H1 (cell line): Measurements from ENCODE around the gene NDRG4. TPM values are rescaled to one million over a fixed set of nuclear protein-coding genes. Genes with fewer than 3 reads are reported as not detected.

ENCODE experiments used
- CTCF ChIA-PET: fragments of 300-600 bp; sonication (Branson Sonifier 250); formaldehyde crosslinking; loops from one replicate; lab custom pipeline; 2021; ENCODE audit not compliant: partially characterized antibody; lab: Charles Lee
- POLR2A ChIA-PET: fragments of 300-600 bp; sonication (Branson Sonifier 250); formaldehyde crosslinking; loops from one replicate; lab custom pipeline; 2021; ENCODE audit warnings: inconsistent platforms; ENCODE audit not compliant: partially characterized antibody; lab: Charles Lee
- DNase-seq, 2 experiments: peaks; one replicate each; pipeline versions ENCODE4 v3.0.0 to v3.0.0-alpha.2; 2010 to 2022; ENCODE audit warnings: low spot score in 2 of 2, low read depth in 1 of 2, mixed read lengths in 1 of 2
- FAIRE-seq: peaks from 2 replicates; lab custom pipeline; 2011; peaks lifted over from hg19 to GRCh38; lab: Jason Lieb, UNC
- H2AFZ ChIP-seq: 2 replicates; pipeline ENCODE4 v1.8.1; 2012; ENCODE audit warnings: low read length, inconsistent platforms
- H2AK5ac ChIP-seq: 2 replicates; pipeline ENCODE4 v1.6.1; 2013; ENCODE audit warnings: low read depth, low read length
- H2BK120ac ChIP-seq: replicated peaks from 2 replicates; pipeline ENCODE3; 2013; ENCODE audit warnings: low read depth, low read length, inconsistent platforms
- H2BK12ac ChIP-seq: 2 replicates; pipeline ENCODE4 v1.6.1; 2013; ENCODE audit warnings: low read depth, low read length
- H2BK15ac ChIP-seq: 2 replicates; pipeline ENCODE4 v1.6.1; 2013; ENCODE audit warnings: low read length
- H2BK20ac ChIP-seq: 2 replicates; pipeline ENCODE4 v1.6.1; 2013; ENCODE audit warnings: low read length
- H2BK5ac ChIP-seq: 2 replicates; pipeline ENCODE4 v1.6.1; 2013; ENCODE audit warnings: low read depth, low read length
- H3K14ac ChIP-seq: 2 replicates; pipeline ENCODE4 v1.6.1; 2013; ENCODE audit warnings: inconsistent platforms; ENCODE audit not compliant: insufficient read length
- H3K18ac ChIP-seq: 2 replicates; pipeline ENCODE4 v1.6.1; 2013; ENCODE audit warnings: low read length; ENCODE audit errors: extremely low read depth
- H3K23ac ChIP-seq: 2 replicates; pipeline ENCODE4 v1.6.1; 2013; ENCODE audit warnings: inconsistent platforms; ENCODE audit not compliant: insufficient read length
- H3K23me2 ChIP-seq: 2 replicates; pipeline ENCODE4 v1.6.1; 2013; ENCODE audit warnings: low read depth, low read length
- H3K27ac ChIP-seq: 2 replicates; pipeline ENCODE4 v1.6.1; 2011; ENCODE audit warnings: low read depth, low read length, inconsistent platforms
- H3K27me3 ChIP-seq, 4 experiments: replicated peaks in 1 of 4; 1 replicate in 1 of 4; 2 replicates in 3 of 4; pipeline versions ENCODE4 v1.6.1 to v1.8.1; 2011 to 2013; ENCODE audit warnings: low read length in 3 of 4, mild to moderate bottlenecking in 3 of 4, inconsistent platforms in 2 of 4, mixed read lengths in 2 of 4, moderate library complexity in 1 of 4; ENCODE audit not compliant: control insufficient read depth in 3 of 4, insufficient read depth in 3 of 4; ENCODE audit errors: extremely low read depth in 1 of 4
- H3K36me3 ChIP-seq, 4 experiments: 2 replicates each; pipeline versions ENCODE4 v1.6.1 to v1.8.1; 2011 to 2013; ENCODE audit warnings: mild to moderate bottlenecking in 4 of 4, low read length in 3 of 4, moderate library complexity in 2 of 4, control low read depth in 1 of 4, inconsistent platforms in 1 of 4; ENCODE audit not compliant: insufficient read depth in 4 of 4, control insufficient read depth in 2 of 4
- H3K4ac ChIP-seq: replicated peaks from 2 replicates; pipeline ENCODE3; 2013; ENCODE audit warnings: low read length, low read depth, mixed read lengths, inconsistent platforms; ENCODE audit not compliant: insufficient read length
- H3K4me1 ChIP-seq, 4 experiments: replicated peaks in 1 of 4; 1 replicate in 1 of 4; 2 replicates in 3 of 4; pipeline versions ENCODE4 v1.6.1 to v1.8.1; 2011 to 2013; ENCODE audit warnings: low read length in 3 of 4, inconsistent platforms in 2 of 4, mixed read lengths in 1 of 4; ENCODE audit not compliant: insufficient read depth in 4 of 4, control insufficient read depth in 3 of 4
- H3K4me2 ChIP-seq, 2 experiments: 2 replicates each; pipeline versions ENCODE4 v1.6.1 to v1.8.1; 2011 to 2013; ENCODE audit warnings: low read depth in 2 of 2, low read length in 2 of 2, control low read depth in 1 of 2, inconsistent platforms in 1 of 2, mild to moderate bottlenecking in 1 of 2; ENCODE audit not compliant: insufficient read depth in 1 of 2
- H3K4me3 ChIP-seq, 4 experiments: fragments of 200-600, 300-600 bp in 1 of 4; sonication (generic), shearing (Covaris generic), sonication (Bioruptor Twin) in 1 of 4; 2 replicates each; pipeline versions ENCODE4 v1.5.1 to v1.8.1; 2011 to 2016; ENCODE audit warnings: low read length in 4 of 4, low read depth in 3 of 4, control low read depth in 2 of 4, inconsistent platforms in 2 of 4, mild to moderate bottlenecking in 2 of 4, mixed read lengths in 1 of 4, moderate library complexity in 1 of 4; ENCODE audit not compliant: insufficient read depth in 2 of 4; ENCODE audit errors: extremely low read depth in 1 of 4
- H3K56ac ChIP-seq: replicated peaks from 2 replicates; pipeline ENCODE3; 2013; ENCODE audit warnings: low read depth, mild to moderate bottlenecking, mixed read lengths, low read length, inconsistent platforms; ENCODE audit not compliant: insufficient read length
- H3K79me1 ChIP-seq: 2 replicates; pipeline ENCODE4 v1.6.1; 2013; ENCODE audit warnings: low read depth, low read length, control low read depth
- H3K79me2 ChIP-seq, 2 experiments: 2 replicates each; pipeline versions ENCODE4 v1.6.1 to v1.8.1; 2012 to 2013; ENCODE audit warnings: low read length in 2 of 2, mild to moderate bottlenecking in 2 of 2, inconsistent platforms in 1 of 2; ENCODE audit not compliant: insufficient read depth in 2 of 2, control insufficient read depth in 1 of 2
- H3K9ac ChIP-seq, 4 experiments: replicated peaks in 1 of 4; 1 replicate in 1 of 4; 2 replicates in 3 of 4; pipeline versions ENCODE4 v1.6.1 to v1.8.1; 2011 to 2013; ENCODE audit warnings: low read depth in 3 of 4, low read length in 3 of 4, control low read depth in 2 of 4, mild to moderate bottlenecking in 2 of 4, moderate library complexity in 2 of 4, inconsistent platforms in 1 of 4; ENCODE audit errors: extremely low read depth in 1 of 4
- H3K9me3 ChIP-seq, 2 experiments: 2 replicates each; pipeline versions ENCODE4 v1.6.1 to v1.8.1; 2012 to 2013; ENCODE audit warnings: mild to moderate bottlenecking in 2 of 2, moderate library complexity in 2 of 2, control low read depth in 1 of 2, inconsistent platforms in 1 of 2, low read depth in 1 of 2, low read length in 1 of 2, mixed read lengths in 1 of 2; ENCODE audit not compliant: insufficient read depth in 2 of 2
- H4K20me1 ChIP-seq, 2 experiments: replicated peaks in 1 of 2; 2 replicates each; pipeline versions ENCODE3 to v1.8.1; 2011 to 2013; ENCODE audit warnings: inconsistent platforms in 2 of 2, low read length in 2 of 2, mild to moderate bottlenecking in 1 of 2; ENCODE audit not compliant: insufficient read depth in 2 of 2, control insufficient read depth in 1 of 2
- H4K5ac ChIP-seq: 2 replicates; pipeline ENCODE4 v1.6.1; 2013; ENCODE audit warnings: low read length, low read depth, mixed read lengths, inconsistent platforms; ENCODE audit not compliant: insufficient read length
- H4K8ac ChIP-seq: 2 replicates; pipeline ENCODE4 v1.8.0; 2013; ENCODE audit warnings: mild to moderate bottlenecking, moderate library complexity, low read length, inconsistent platforms; ENCODE audit not compliant: insufficient read depth; ENCODE audit errors: extremely low read depth
- H4K91ac ChIP-seq: replicated peaks from 2 replicates; pipeline ENCODE3; 2013; ENCODE audit warnings: low read length, mixed read lengths, inconsistent platforms; ENCODE audit not compliant: insufficient read length
- BACH1 ChIP-seq: IDR thresholded peaks from 2 replicates; pipeline ENCODE4 v1.6.1; 2012; ENCODE audit warnings: low read length, improper control_type of control experiment
- JUN ChIP-seq: IDR thresholded peaks from 2 replicates; pipeline ENCODE4 v1.6.1; 2011; ENCODE audit warnings: low read depth, mild to moderate bottlenecking, improper control_type of control experiment, low read length
- KDM5A ChIP-seq: fragments of 200-600 bp; IDR thresholded peaks from 2 replicates; pipeline ENCODE4 v1.7.1; 2012; ENCODE audit warnings: mild to moderate bottlenecking, low read length, inconsistent platforms, mixed read lengths
- POU5F1 ChIP-seq: IDR thresholded peaks from 2 replicates; pipeline ENCODE4 v1.6.1; 2011; ENCODE audit warnings: low read depth, mild to moderate bottlenecking, low read length, moderate library complexity
- TAF1 ChIP-seq: IDR thresholded peaks from 2 replicates; pipeline ENCODE4 v1.6.1; 2011; ENCODE audit warnings: mild to moderate bottlenecking, low read depth, low read length
- YY1 ChIP-seq: IDR thresholded peaks from 2 replicates; pipeline ENCODE4 v1.6.1; 2011; ENCODE audit warnings: low read depth, mild to moderate bottlenecking, low read length
- WGBS, 2 experiments: shearing (Covaris generic) in 1 of 2; methylation state at CpG; one replicate each; pipeline versions ENCODE4 v1.1.6 to v1.1.7; 2013 to 2015; ENCODE audit warnings: low lambda C conversion rate in 2 of 2, mixed read lengths in 2 of 2, inconsistent platforms in 1 of 2, low coverage in 1 of 2, missing lambda C conversion rate in 1 of 2; ENCODE audit not compliant: insufficient replicate concordance in 2 of 2, insufficient coverage in 1 of 2, insufficient read length in 1 of 2; ENCODE audit errors: extremely low coverage in 1 of 2, missing lambda C conversion rate in 1 of 2; 5-methylcytosine and 5-hydroxymethylcytosine counted together
- polyA plus RNA-seq, 7 experiments: library from polyadenylated mRNA; depleted of rRNA in 3 of 7; stranded (reverse) in 5 of 7; unstranded in 2 of 7; fragments of >200 nt in 5 of 7; fragments of 200-250 nt in 2 of 7; gene quantifications; 1 replicate in 5 of 7; 2 replicates in 1 of 7; 4 replicates in 1 of 7; pipeline versions ENCODE4 v1.2.1 to v1.2.3, GENCODE V29; 2011 to 2013; ENCODE audit warnings: missing spikeins in 2 of 7, mixed read lengths in 2 of 7
- total RNA-seq: library from RNA; stranded (reverse); fragmentation: NEBNext Ultra II Directional; extraction: Animal tissue kit (Norgen Biotek cat#: 25700); gene quantifications from 2 replicates; pipeline ENCODE4 v1.2.1, GENCODE V29; 2021
- TF ChIP-seq, protein P1 (sequence below), 3 experiments: IDR thresholded peaks; 1 replicate in 2 of 3; 2 replicates in 1 of 3; pipeline versions ENCODE4 v1.5.1 to v1.6.1; 2011; ENCODE audit warnings: low read length in 3 of 3, mild to moderate bottlenecking in 3 of 3, inconsistent platforms in 2 of 3, low read depth in 1 of 3, moderate library complexity in 1 of 3; ENCODE audit not compliant: insufficient read depth in 1 of 3; ENCODE audit errors: control extremely low read depth in 1 of 3

Gene NDRG4
- total and polyA plus RNA-seq, 2 of the 8 experiments (the other 6 are each of a cell fraction or from before 2014, with no cell fraction given), result 20.8 to 30.9 TPM

DNA sequence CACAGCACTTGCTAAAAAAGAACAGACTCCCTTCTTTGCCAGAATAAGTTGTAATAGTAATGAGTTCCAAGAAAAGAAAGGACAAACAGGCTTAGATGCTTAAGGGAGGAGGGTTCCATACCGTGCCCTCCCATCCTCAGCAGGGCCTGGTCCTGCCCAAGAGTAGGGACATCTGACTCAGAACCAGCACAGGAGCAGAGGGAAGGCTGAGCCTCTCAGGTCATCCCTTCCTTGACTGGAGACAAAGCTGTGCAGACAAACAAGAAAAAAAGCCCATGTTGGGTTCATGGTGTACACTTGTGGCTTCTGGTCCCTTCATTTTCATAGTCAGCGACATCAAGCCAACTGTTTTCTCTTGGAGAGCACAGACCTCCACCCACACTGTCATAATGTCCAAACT is 44.2 kb upstream of the NDRG4 start:
- Histone ChIP-seq H2BK15ac (no peak overlapping the region), H2AK5ac (no peak overlapping the region), H2BK120ac (no peak overlapping the region), H3K4me1 (no peaks in the 10 kb centered on the region), H3K18ac (no peak overlapping the region), H3K4me2 (no peak overlapping the region), H4K20me1 (peaks cover 0 to 1% of the 10 kb centered on the region in 2 experiments), H2BK5ac (no peak overlapping the region), H3K27me3 (no peaks in the 10 kb centered on the region), H3K56ac (no peak overlapping the region), H3K14ac (no peak overlapping the region), H3K23me2 (peaks cover 1% of the 10 kb centered on the region; the same call in 1 of the 2 replicates), H3K4ac (no peak overlapping the region), H4K91ac (no peak overlapping the region), H2BK12ac (no peak overlapping the region), H3K36me3 (no peaks in the 10 kb centered on the region), H2BK20ac (no peak overlapping the region), H3K9ac (no peak overlapping the region), H4K5ac (no peak overlapping the region), H2AFZ (no peak overlapping the region), H3K79me1 (no peaks in the 10 kb centered on the region), H3K27ac (no peak overlapping the region), H3K79me2 (no peaks in the 10 kb centered on the region), H3K4me3 (no peak overlapping the region), H4K8ac (no peak overlapping the region), H3K23ac (no peak overlapping the region), H3K9me3 (no peaks in the 10 kb centered on the region)
- CTCF ChIA-PET, result interaction anchor here (1.4 to 2.3 kb wide), 4 partner anchors 10 to 20 kb away, joined by 3 to 7 read pairs (median 6); no protein-coding TSS in a partner anchor
- TF ChIP-seq, protein P1, sequence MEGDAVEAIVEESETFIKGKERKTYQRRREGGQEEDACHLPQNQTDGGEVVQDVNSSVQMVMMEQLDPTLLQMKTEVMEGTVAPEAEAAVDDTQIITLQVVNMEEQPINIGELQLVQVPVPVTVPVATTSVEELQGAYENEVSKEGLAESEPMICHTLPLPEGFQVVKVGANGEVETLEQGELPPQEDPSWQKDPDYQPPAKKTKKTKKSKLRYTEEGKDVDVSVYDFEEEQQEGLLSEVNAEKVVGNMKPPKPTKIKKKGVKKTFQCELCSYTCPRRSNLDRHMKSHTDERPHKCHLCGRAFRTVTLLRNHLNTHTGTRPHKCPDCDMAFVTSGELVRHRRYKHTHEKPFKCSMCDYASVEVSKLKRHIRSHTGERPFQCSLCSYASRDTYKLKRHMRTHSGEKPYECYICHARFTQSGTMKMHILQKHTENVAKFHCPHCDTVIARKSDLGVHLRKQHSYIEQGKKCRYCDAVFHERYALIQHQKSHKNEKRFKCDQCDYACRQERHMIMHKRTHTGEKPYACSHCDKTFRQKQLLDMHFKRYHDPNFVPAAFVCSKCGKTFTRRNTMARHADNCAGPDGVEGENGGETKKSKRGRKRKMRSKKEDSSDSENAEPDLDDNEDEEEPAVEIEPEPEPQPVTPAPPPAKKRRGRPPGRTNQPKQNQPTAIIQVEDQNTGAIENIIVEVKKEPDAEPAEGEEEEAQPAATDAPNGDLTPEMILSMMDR (IDR thresholded peaks at IDR 0.05; ENCODE audit: control extremely low read depth in 1 of 3, insufficient read depth in 1 of 3, low read depth in 1 of 3, low read length in 3 of 3), result no peak
- no peak for TF ChIP-seq KDM5A
- TF ChIP-seq JUN, result no peak
- no peak for TF ChIP-seq BACH1
- TF ChIP-seq YY1, result no peak
- no peak for TF ChIP-seq POU5F1
- no peak for TF ChIP-seq TAF1
- WGBS, 2 experiments, result 86% methylated on average over 2 of the region's 2 CpGs; no CpG with 5 or more reads in 1 of the 2 experiments
- no peak for DNase-seq
- no peak for FAIRE-seq
- POLR2A ChIA-PET, result no interaction called here
